NCI-H345 (cell line): Measurements from ENCODE around the gene RELB.
A peak's percentile ranks its signal among the peaks of the same experiment; 100 is the strongest.
"Not testable (repeated sequence)": the region's sequence is repeated elsewhere in the genome, so short reads cannot be mapped to it uniquely, and the experiment has no call there.

Source experiments
- DNase-seq: peaks from one replicate; lab custom pipeline; 2025; lab: John Stamatoyannopoulos, UW

The RELB gene, protein sequence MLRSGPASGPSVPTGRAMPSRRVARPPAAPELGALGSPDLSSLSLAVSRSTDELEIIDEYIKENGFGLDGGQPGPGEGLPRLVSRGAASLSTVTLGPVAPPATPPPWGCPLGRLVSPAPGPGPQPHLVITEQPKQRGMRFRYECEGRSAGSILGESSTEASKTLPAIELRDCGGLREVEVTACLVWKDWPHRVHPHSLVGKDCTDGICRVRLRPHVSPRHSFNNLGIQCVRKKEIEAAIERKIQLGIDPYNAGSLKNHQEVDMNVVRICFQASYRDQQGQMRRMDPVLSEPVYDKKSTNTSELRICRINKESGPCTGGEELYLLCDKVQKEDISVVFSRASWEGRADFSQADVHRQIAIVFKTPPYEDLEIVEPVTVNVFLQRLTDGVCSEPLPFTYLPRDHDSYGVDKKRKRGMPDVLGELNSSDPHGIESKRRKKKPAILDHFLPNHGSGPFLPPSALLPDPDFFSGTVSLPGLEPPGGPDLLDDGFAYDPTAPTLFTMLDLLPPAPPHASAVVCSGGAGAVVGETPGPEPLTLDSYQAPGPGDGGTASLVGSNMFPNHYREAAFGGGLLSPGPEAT

DNA sequence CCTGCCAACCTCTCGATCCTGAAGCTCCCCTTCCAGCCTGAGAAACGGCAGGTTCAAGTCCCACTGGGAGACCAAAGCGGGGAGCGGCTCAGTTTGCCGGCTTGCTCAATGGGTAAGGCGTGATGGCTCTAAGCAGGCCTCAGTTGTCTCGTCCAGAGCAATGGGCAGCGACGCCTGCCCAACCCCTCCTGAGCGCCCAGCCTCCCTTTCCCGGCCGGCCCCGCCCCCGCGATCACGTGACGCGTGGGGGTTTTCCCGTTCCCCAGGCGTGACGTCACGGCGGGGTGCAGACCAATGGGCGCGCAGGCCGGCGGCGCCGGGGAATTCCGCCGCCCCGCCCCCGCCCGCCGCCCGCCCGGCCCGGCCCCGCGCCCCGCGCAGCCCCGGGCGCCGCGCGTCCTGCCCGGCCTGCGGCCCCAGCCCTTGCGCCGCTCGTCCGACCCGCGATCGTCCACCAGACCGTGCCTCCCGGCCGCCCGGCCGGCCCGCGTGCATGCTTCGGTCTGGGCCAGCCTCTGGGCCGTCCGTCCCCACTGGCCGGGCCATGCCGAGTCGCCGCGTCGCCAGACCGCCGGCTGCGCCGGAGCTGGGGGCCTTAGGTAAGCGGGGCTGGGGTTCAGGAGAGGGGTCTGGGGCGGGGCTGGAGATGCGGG, at the start of gene RELB:
Gene RELB (plus strand): TSS at position 378 of the 653 bp plus-strand sequence. CDS start 116 bp downstream, at position 494.
- DNase-seq = peak; percentile 88

DNA sequence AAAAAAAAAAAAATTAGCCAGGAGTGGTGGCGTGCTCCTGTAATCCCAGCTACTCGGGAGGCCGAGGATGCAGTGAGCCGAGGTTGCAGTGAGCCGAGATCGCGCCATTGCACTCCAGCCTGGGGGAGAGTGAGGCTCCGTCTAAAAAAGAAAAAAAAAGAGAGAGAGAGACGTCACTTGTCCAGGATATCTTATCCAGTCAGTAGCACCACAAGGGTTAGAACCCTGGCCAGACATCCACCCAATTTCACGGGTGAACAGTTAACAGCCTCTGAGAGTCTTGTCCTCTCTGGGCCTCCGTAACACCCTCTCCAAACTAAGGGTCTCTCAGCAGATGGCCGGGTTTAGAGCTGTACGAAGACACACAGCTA, 47.0 kb upstream of the RELB start:
- DNase-seq = no peak

DNA sequence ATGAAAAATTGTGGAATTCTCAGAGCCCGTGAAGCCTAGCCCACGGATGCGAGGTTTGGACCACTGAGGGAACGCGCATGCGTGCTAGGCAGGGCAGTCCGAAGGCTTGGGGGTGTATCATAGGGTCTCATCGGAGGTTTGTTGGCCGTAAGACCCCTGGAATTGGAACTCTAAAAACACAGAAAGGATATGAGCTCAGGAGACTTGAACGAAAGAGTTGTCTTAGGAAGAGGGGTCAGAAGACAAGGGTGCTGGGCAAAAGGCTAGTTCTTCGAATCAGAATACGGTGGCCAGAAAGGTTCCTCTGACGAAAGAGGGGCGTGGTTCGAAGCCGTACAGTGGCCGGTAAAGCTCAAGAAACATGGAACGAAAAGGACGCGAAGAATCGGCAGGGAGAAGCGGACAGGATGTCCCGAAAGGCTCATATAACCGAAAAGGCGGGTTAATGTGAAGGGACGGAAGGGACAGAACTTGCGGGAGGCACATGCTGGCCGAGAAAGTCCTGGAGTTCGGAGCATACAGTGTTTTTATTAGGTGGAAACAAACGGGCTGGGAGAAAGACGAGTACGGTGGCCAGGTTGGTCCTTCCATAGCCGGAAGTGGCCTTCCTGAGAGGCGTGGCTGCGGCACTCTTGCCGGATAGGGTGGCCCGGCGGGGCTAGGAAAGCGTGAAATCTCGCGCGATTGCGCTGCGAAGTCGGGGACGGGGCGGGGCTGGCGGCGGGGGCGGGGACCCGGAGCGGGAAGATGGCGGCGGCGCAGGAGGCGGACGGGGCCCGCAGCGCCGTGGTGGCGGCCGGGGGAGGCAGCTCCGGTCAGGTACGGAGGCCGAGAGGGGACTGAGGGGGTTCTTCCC, 46.4 kb upstream of the RELB start, which contains the start of gene CLPTM1:
Gene CLPTM1 (plus strand): TSS at position 732 of the 856 bp plus-strand sequence. CDS start 16 bp downstream, at position 748.
- DNase-seq = peak; percentile 95

DNA sequence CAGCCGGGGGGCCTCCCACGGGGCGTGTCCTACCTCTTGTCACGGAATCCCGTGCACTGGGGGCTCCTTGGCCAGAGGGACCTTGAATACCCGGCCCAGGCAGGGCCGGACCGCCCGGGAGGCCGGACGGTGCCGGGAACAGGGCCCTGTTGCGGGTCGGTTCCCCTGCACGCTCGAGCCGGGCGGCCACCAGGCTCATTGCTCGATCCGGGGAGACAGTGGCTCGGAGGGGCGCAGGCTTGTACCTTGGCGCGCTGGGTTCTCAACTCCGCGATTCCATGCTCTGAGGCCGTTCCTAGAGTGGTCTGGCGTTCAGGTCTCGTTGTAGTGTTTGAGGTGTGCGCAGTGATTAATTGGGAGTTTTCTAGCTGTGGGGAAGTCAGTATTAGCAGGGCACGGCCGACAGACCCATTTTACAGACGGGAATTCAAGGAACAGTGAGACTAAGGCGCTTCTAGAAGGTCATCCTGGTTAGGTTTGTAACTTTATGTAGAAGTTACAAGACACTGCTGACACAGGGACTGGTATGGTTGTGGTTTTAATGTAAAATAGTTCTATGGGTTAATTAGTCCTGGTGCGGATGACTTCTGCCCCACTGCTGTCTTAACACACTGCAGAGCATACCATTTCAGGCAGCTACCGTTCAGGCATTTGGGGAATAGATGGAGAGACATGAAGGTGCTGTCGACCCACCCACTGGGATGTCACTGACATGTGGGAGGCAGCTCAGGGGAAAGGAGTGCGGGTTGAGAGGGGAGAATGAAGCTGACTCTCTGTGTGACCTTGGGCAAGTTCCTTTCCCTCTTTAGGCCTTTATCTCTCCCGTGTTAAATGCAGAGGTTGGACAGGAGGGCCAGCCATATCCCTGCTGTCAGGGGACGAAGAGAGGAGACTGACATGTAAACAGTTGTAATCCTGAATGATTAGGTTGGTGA, 45.5 kb upstream of the RELB start:
- DNase-seq = no peak

DNA sequence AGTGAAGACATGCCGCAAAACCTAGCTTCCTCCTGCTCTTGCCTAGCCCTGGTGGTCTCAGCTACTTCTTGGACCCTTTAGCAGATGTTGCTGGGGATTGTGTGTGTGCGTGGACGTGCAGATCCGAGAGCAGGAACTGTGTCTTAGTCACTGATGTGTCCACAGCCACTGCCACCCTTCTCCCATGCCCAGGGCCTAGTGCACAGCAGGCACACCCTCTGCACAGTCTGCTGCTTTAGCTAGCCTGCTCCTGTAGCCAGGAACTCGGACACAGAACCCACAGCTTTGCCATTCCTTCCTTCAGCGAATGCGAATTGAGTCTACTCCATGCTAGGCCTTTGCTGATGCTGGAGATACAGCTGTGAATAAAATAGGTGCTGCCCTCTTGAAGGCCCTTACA, 43.7 kb upstream of the RELB start:
- no peak for DNase-seq

DNA sequence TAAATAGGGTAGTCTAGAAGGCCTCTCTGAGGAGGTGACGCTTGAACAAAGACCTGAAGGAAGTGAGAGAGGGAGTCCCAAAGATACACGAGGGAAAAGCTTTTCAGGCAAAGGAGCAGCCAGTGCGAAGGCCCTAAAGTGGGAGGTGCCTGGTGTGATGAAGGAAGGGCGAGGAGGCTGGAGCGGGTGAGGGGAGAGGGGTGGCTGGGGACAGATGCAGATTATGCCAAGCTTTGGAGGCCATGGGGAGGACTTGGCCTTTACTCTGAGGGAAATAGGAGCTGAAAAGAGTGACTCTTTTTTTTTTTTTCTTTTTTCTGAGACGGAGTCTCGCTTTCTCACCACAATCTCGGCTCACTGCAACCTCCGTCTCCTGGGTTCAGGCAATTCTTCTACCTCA, 43.2 kb upstream of the RELB start:
- DNase-seq = no peak

DNA sequence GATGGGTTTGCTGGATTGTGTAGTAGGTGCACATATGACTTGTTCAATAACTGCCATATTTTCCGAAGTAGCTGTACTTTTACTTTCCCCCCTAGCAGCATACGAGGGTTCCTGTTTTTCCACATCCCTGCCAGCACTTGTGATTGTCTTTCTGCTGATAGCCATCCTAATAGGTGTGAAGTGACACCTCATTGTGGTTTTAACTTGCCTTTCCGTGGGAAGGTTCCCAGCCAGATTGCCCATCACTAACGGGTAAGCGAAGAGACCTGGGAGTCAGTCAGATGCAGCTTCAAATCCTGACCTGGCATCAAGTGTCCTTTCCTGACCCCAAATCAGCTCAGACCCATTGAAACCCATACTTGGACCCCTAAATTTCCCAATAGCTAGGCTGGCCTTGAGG, 41.6 kb upstream of the RELB start:
- no peak for DNase-seq

DNA sequence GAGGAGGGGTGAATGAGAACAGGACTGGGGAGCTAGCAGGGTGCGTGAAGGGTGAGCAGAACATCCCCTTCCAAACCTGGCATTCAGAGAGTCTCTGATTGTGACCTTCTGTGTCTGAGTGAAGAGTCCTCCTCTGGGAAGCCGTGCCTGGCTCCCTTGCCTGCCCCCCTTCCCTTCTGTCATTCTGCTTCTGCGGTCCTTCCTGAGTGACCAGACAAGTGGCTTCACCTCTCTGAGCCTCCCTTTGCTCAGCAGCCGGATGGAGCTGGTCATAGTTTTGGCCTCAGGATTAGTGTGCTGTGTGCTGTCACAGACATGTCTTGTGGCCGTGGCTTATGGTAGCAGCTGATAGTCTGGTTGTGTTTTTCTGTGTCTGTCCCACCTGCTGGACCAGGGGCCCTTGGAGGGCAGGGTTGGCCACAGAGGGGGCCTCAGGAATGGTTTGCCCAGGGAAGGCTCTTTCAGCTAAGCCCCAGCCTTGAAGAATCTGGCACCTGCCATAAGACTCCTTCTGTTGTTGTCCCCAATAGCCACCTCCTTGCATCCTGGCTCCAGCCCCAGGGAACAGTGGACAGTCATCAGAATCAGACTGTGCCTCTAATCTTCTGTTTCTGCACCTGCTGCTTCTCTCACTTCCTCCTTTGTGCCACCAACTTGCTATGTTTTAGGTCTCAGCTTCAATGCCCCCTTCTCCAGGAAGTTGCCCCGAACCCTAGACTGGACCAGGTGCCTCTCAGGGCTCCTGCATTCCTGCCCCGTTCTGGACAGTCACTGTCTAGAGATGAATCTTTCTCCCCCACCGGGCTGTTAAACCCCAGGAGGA, 40.1 kb upstream of the RELB start:
- DNase-seq = no peak

DNA sequence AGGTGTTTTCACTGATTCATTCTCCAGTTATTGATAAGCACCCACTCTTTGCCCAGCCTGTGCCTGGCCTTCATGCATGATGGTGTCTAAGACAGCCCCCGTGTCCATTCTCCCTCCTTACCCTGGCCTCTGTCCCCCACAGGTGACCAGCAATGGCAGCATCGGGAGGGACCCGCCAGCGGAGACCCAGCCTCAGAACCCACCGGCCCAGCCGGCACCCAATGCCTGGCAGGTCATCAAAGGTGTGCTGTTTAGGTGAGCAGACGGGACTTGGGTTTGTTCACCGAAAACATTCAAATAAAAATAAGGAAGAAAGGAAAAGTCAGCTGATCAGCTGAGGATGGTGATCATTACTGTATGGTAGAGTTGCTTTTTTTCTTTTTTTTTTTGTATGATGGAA, 39.4 kb upstream of the RELB start:
- no peak for DNase-seq

DNA sequence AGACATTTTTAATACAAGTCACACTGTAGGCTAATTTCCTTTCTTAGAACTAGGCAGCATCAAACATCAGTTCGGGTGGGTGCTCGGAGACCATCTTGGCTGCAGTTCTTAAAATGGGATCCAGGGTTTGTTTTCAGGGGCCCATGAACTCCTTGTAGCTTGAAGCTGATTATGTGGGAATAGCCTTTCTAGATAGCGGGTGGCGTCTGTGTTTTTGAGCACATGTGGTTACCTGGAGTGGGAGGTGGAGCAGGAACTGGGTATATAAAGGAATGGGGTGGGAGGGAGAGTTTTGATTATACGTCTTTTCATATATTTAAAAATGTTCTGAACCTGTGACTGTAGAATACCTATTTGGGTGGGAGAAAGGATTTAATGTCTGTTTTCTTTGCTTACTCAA, 33.1 kb upstream of the RELB start:
- DNase-seq = no peak

DNA sequence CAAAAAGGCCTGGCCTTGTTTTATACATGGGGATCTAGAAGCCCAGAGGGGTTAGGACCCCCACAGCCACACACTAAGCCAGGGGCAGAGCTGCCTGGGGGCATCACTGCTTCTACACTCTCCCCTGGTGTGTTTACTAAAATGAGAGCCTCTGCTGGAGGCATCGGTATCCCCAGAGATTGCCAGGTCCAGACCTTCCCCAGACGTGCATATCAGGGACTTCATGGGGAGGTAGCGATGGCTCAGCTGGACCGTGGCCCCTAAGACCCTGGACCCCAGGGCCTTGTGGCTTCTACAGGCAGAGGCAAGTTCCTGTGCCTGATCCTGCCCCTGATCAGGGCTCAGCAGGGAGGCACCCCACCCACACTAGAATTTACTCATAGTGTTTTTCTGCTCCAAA, 32.6 kb upstream of the RELB start:
- no peak for DNase-seq

DNA sequence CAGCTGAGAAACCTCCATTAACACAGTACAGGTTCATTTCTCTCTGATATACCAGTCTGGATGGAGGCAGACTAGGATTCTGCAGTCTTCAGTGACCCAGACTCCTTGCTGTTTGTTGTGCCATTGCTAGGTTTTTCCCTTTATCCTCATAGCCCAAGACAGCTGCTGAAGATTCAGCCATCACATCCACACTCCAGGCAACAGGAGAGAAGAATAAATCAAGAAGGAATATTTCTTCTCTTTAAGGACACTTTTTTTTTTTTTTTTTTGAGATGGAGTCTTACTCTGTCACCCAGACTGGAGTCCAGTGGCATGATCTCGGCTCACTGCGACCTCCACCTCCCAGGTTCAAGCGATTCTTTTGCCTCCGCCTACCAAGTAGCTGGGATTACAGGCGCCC, 31.8 kb upstream of the RELB start:
- no peak for DNase-seq

DNA sequence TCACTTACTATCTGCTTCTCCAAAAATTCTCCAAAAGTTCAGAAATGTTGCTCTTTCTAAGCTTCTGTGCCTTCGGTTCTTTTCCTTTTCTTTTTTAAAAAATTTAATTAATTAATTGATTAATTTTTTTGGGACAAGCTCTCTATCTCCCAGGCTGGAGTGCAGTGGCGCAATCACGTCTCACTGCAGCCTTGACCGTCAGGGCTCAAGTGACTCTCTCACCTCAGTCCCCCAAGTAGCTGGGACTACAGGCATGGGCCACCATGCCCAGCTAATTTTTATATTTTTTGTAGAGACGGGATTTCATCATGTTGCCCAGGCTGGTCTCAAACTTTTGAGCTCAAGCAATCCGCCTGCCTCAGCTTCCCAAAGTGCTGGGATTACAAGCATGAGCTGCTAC, 29.8 kb upstream of the RELB start:
- not testable (repeated sequence) for DNase-seq

DNA sequence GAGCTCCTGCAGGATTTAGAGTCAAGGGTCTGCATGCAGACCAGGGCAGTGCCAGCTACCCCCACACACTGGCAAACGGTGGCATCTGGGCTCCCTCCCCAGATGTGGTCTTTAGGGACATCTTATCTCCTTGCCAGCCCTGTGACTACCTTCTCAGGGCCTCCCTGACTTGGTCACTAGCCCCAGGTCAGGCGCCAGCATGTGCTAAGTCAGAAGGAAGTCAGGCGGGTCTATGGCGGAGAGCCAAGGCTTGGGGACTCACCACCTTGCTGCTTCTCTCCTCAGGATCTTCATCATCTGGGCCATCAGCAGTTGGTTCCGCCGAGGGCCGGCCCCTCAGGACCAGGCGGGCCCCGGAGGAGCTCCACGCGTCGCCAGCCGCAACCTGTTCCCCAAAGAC, 28.5 kb upstream of the RELB start:
- no peak for DNase-seq

DNA sequence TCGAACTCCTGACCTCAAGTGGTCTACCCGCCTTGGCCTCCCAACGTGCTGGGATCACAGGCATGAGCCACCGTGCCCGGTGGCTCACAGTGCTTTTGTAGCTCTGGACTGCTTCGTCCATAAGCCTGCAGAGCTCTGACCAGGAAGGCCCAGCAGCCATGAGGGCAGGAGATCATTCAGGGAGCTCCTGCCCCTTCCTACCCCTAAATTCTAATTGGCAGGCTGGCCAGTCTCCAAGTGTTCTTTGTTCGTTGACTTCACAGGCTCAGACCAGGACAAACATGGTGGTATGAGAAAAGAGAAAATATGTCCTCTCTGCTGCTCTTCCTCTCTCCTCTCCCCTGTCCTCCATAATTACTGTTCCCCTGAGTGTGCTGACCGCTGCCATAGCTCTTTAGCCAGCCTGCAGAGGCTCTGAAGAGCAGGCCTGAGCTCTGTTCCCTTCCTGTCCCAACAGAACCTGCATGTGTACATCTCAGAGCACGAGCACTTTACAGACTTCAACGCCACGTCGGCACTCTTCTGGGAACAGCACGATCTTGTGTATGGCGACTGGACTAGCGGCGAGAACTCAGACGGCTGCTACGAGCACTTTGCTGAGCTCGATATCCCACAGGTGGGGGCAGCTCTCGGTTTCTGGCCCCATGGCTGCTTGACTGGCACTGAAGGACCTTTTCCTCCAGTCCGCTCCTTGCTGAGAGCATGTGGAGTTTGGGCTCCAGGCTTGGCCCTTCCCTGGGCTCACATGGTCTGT, 27.1 kb upstream of the RELB start:
- no peak for DNase-seq

DNA sequence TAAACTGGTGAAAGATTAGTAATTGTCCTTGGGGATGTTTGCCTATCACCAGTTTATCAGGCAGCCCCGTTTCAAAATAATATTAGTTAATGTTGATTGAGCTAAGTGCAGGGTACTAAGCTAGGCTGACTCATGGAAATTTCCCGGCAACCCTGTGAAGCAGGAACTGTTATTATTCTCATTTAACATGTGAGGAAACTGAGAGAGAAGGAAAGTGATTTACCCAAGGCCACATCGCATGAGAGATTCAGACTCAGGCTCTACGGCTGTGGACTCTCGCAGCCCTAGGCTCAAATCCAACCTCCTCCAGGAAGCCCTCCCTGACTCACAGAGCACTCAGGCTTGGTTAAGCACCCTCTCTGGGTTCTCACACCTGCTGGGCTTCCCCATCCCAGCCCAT, 26.4 kb upstream of the RELB start:
- no peak for DNase-seq

DNA sequence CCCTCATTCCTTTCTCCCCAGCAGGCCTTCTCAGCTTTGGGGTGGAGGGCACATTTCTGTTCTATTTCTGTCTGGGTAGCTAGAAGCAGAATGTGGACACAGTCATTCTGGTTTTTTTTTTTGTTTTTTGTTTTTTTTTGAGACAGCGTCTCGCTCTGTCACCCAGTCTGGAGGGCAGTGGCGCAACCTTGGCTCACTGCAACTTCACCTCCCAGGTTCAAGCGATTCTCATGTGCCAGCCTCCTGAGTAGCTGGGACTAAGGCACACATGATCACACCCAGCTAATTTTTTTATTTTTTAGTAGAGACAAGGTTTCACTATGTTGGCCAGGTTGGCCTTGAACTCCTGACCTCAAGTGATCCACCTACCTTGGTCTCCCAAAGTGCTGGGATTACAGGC, 25.8 kb upstream of the RELB start:
- DNase-seq = no peak

DNA sequence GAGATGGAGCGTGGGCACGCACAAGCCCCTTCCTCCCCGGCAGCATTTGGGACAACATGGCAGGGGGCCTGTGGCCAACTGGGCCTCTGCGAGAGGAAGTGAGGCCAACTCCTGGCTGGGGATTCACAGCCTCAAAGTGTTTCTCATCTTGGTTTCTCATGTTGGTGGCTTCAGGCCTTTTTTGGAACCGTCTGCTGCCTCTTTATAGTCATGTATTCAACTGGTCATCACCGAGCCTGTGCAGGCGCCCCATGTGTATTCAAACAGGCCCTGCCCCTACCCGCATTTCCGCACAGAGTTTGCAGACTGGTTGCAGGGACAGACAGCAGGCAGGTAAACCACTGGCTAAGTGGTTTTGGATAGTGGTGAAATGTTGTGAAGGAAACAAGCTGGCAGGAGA, 17.3 kb upstream of the RELB start:
- no peak for DNase-seq

DNA sequence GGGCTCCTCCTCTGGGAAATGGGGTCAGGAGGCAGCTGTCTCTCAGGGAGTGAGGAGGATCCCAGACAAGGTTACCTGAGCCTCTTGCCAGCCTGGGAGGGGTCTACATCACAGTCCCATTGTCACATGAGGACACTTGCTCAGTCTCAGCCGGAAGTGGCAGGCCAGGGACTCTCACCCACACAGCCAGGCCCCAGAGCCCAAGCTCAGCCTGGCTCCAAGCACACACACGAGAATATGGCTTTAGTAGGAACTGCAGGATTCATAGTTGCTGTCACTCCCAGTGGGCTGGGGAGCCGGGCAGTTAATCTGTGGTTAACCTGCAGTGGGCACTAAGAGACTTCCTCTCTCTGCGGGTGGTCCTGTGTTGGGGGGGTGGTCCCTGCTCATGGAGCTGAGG, 15.8 kb upstream of the RELB start:
- DNase-seq = no peak

DNA sequence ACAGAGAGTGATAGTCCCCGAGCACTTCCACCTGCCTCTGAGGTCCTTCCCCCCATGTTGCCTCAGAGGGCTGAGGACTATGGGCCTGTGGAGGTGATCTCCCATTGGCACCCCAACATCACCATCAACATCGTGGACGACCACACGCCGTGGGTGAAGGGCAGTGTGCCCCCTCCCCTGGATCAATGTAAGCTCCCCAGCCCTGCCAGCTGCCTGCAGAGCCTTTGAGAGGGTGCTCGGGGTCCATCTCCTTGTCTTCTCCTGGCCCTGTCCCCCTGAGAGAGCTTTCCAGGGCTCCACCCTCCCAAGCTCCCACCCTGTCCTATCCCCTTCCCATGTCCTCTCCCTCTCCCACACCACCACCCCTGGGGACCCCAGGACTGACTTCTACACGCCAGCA, 14.9 kb upstream of the RELB start:
- no peak for DNase-seq
